LNCaP clone FGC (cell line): ENCODE data around the gene DPH5.

Source experiments
- DNase-seq: peaks from one replicate; pipeline ENCODE4 v3.0.0-alpha.2; 2011; ENCODE audit warnings: low read depth
- H3K4me3 ChIP-seq: 2 replicates; pipeline ENCODE4 v1.5.1; 2011; ENCODE audit warnings: mild to moderate bottlenecking, low read depth, low read length, control low read depth
- CTCF ChIP-seq: IDR thresholded peaks from 2 replicates; pipeline ENCODE4 v1.5.1; 2012; ENCODE audit warnings: mild to moderate bottlenecking; ENCODE audit not compliant: control insufficient read depth, insufficient read depth; ENCODE audit errors: extremely low read depth

Gene DPH5

DNA sequence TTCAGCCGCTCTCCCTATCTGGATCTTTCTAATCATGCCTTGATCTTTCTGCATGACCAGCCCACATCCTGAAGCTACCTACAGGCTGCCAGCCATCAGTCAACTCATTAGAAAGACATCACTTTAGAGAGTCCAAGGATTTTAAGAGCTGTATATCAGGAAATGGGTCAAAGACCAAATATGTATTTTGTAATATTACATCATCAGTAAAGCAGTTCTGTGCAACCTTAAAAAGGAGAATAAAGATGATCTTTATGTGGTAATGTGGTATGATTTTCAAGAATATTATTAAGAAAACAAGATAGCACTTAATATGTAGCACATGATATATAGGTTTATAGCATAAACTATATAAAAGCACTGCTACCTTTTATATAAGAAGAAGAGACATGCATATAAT, 82.1 kb downstream of the DPH5 start:
- TF ChIP-seq CTCF, result no peak
- no peak overlapping the region for H3K4me3 ChIP-seq
- DNase-seq, result no peak

DNA sequence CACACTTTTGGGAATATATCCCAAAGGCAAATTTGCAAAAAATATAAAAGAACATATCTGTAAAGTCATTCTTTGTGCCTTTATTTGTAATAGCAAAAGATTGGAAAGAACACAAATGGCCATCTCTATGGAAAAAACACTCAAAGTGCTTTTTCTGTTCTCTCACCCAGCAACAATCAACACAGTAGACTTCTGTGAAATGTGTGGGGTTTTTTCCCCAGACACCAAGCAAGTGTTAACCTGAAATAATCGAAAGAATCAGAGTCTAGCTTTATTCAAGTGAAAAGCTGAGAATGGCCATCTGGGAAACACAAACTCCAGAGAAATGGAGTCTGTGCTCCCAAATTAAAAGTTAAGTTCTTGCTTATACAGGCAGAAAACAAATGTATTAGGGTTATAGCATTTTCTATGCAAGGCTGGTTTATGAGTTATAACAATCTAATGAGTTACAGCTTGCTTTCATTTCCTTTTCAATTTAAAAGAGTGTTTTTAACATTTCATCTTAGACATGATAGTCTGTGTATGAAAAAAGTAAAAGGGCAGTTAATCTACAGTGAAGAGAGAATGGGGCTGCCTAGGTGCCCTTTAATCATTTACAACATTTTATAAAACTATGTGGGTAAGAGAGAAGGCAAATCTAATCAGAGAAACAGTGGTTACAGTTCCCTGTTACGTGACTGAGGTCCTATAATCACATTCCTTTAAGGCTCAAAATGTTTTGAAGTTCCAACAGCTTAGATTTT, 83.1 kb downstream of the DPH5 start:
- H3K4me3 ChIP-seq, result no peak overlapping the region
- DNase-seq, result no peak
- no peak for TF ChIP-seq CTCF

GRCh38 chr1:100941580-100942216, 83.9 kb downstream of the DPH5 start:
- no peak for DNase-seq
- no peak for TF ChIP-seq CTCF
- H3K4me3 ChIP-seq, result no peak overlapping the region

DNA sequence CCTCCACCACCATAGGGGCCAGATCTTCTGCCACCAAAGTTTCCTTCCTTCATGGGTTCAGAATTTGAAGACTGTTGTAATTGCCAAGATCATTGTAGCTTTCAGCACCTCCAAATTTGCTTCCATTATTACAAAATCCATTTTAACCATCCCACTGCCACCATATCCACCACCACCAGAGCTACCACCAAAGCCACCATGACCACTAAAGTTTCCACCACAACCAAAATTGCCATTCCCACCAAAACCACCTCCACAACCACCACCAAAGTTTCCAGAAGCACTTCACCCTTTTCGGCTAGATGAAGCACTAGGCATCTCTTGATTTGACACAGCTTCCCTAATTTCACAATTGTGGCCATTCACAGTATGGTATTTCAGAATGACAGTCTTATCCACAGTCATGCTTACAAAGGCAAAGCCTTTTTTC, 84.5 kb downstream of the DPH5 start:
- no peak for TF ChIP-seq CTCF
- DNase-seq, result no peak
- H3K4me3 ChIP-seq, result no peak overlapping the region
